ENCODE results near the gene USP3.

Gene USP3

DNA sequence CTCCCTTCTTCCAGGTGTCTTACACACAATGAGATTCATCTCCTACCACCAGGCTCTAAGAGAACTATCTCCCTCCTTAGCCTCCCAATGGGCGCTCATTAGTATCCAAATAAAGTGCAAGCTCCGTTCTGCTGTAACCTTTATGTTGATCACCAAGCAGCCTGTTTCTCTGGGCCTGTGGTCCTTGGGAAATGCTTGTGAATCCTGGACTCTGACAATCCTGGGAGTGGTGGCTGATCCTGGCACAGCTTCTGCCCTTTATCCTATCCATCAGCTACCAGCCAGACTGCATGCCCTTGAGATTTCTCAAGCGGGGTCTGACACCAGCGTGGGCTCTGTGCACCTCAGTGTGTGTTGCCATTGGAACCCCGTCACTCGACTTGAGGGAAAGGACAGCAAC is 26.1 kb upstream of the USP3 start:
- TF ChIP-seq FOXP2 (optimal IDR thresholded peaks at IDR 0.05; ENCODE audit: borderline replicate concordance, extremely low read depth, extremely low read length, insufficient read depth), result no peak
- TF ChIP-seq POLR2AphosphoS5 (IDR thresholded peaks at IDR 0.05; ENCODE audit: low read depth, low read length), result no peak
- TF ChIP-seq, protein P1, sequence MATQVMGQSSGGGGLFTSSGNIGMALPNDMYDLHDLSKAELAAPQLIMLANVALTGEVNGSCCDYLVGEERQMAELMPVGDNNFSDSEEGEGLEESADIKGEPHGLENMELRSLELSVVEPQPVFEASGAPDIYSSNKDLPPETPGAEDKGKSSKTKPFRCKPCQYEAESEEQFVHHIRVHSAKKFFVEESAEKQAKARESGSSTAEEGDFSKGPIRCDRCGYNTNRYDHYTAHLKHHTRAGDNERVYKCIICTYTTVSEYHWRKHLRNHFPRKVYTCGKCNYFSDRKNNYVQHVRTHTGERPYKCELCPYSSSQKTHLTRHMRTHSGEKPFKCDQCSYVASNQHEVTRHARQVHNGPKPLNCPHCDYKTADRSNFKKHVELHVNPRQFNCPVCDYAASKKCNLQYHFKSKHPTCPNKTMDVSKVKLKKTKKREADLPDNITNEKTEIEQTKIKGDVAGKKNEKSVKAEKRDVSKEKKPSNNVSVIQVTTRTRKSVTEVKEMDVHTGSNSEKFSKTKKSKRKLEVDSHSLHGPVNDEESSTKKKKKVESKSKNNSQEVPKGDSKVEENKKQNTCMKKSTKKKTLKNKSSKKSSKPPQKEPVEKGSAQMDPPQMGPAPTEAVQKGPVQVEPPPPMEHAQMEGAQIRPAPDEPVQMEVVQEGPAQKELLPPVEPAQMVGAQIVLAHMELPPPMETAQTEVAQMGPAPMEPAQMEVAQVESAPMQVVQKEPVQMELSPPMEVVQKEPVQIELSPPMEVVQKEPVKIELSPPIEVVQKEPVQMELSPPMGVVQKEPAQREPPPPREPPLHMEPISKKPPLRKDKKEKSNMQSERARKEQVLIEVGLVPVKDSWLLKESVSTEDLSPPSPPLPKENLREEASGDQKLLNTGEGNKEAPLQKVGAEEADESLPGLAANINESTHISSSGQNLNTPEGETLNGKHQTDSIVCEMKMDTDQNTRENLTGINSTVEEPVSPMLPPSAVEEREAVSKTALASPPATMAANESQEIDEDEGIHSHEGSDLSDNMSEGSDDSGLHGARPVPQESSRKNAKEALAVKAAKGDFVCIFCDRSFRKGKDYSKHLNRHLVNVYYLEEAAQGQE (IDR thresholded peaks at IDR 0.05; ENCODE audit: insufficient read depth in 1 of 2, low read depth in 2 of 2, low read length in 2 of 2), result no peak
- no peak for TF ChIP-seq SIN3A (IDR thresholded peaks at IDR 0.05; ENCODE audit: borderline replicate concordance, insufficient read depth, low read length)
- no peak for TF ChIP-seq TAF1 (IDR thresholded peaks at IDR 0.05; ENCODE audit: borderline replicate concordance, insufficient read depth, low read length)

DNA sequence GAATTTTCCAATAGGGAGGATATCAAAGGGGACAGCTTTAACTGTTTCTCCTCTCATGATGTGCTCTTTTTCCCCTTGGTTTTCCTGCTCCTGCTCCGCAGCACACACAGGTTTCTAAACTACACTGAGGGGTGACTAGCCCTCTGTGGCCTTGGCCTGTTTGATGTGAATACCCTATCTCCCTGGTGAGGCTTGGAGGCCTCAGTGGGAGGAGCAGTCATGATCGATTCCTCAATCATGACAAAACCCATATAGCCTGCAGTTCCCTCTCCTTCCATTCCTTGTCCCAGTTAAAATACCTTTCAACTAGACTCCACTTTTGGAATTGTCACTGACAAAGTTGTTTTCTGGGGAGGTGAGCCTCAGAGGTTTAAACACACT is 24.0 kb upstream of the USP3 start:
- TF ChIP-seq POLR2AphosphoS5 (IDR thresholded peaks at IDR 0.05; ENCODE audit: low read depth, low read length) (no peak), FOXP2 (optimal IDR thresholded peaks at IDR 0.05; ENCODE audit: borderline replicate concordance, extremely low read depth, extremely low read length, insufficient read depth) (no peak), TAF1 (IDR thresholded peaks at IDR 0.05; ENCODE audit: borderline replicate concordance, insufficient read depth, low read length) (no peak), SIN3A (IDR thresholded peaks at IDR 0.05; ENCODE audit: borderline replicate concordance, insufficient read depth, low read length) (no peak)
- TF ChIP-seq, protein P1 (IDR thresholded peaks at IDR 0.05; ENCODE audit: insufficient read depth in 1 of 2, low read depth in 2 of 2, low read length in 2 of 2), result no peak

DNA sequence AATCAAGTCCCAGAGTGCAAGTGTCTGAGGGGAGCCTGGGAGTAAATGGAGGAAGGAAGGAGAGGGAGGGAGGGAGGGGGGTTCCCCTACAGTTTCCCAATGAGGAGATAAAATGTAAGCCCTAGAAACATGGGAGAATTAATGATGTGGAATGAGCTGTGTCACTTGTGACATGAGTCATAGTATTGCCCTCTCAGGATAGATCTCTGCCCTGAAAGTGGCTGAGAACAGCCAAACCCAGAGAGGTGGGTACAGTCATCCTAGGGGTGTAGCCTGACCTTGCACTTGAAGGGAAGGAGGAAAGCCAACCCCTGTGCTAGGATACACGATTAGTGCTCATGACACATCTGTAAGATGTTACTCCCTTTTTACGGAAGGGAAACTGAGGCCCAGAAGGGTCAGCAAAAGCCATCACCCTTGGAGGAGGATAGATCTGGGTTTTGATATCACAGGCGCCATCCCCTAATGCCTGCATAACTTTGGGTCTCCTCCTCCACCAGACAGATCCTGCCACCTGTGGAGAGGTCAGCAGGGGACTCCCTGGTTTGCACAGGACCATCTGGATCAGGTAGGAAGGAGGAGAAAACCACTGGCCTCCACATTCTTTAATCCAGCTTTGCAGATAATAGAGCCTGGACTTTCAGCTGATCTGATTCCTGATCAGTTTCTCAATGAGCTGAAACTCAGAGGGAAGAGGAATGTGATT is 23.1 kb upstream of the USP3 start:
- TF ChIP-seq, protein P1 (IDR thresholded peaks at IDR 0.05; ENCODE audit: insufficient read depth in 1 of 2, low read depth in 2 of 2, low read length in 2 of 2), result no peak
- TF ChIP-seq SIN3A (IDR thresholded peaks at IDR 0.05; ENCODE audit: borderline replicate concordance, insufficient read depth, low read length) (no peak), POLR2AphosphoS5 (IDR thresholded peaks at IDR 0.05; ENCODE audit: low read depth, low read length) (no peak), FOXP2 (optimal IDR thresholded peaks at IDR 0.05; ENCODE audit: borderline replicate concordance, extremely low read depth, extremely low read length, insufficient read depth) (no peak), TAF1 (IDR thresholded peaks at IDR 0.05; ENCODE audit: borderline replicate concordance, insufficient read depth, low read length) (no peak)

DNA sequence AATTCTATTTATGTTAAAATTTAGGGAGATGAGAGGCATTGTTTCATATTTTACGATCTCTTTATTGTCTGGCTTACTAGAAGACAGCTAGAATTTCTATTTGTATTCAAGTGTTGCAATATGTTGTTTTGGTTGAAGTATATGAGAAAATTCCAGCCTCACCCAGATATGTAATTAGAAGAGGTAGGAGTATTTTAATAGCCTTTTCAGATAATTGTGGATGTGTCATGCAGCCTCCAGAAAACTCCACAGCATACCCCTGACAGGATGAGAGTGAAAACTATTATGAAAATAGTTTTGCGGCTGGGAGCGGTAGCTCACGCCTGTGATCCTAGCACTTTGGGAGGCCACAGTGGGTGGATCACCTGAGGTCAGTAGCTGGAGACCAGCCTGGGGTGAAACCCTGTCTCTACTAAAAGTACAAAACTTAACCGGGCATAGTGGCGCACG is 21.5 kb upstream of the USP3 start:
- no peak for TF ChIP-seq SIN3A (IDR thresholded peaks at IDR 0.05; ENCODE audit: borderline replicate concordance, insufficient read depth, low read length)
- no peak for TF ChIP-seq FOXP2 (optimal IDR thresholded peaks at IDR 0.05; ENCODE audit: borderline replicate concordance, extremely low read depth, extremely low read length, insufficient read depth)
- TF ChIP-seq, protein P1 (IDR thresholded peaks at IDR 0.05; ENCODE audit: insufficient read depth in 1 of 2, low read depth in 2 of 2, low read length in 2 of 2), result no peak
- TF ChIP-seq TAF1 (IDR thresholded peaks at IDR 0.05; ENCODE audit: borderline replicate concordance, insufficient read depth, low read length), result no peak
- no peak for TF ChIP-seq POLR2AphosphoS5 (IDR thresholded peaks at IDR 0.05; ENCODE audit: low read depth, low read length)

All from PFSK-1 (cell line).